Measurements from ENCODE around the gene NXPE4. TPM values are rescaled to one million over a fixed set of nuclear protein-coding genes. Genes with fewer than 3 reads are reported as not detected.
"Not testable (repeated sequence)": the region's sequence is repeated elsewhere in the genome, so short reads cannot be mapped to it uniquely, and the experiment has no call there.

NXPE4 gene
- total RNA-seq, 4 donors from 2014 or later: 0.29 TPM; not detected in 3

DNA sequence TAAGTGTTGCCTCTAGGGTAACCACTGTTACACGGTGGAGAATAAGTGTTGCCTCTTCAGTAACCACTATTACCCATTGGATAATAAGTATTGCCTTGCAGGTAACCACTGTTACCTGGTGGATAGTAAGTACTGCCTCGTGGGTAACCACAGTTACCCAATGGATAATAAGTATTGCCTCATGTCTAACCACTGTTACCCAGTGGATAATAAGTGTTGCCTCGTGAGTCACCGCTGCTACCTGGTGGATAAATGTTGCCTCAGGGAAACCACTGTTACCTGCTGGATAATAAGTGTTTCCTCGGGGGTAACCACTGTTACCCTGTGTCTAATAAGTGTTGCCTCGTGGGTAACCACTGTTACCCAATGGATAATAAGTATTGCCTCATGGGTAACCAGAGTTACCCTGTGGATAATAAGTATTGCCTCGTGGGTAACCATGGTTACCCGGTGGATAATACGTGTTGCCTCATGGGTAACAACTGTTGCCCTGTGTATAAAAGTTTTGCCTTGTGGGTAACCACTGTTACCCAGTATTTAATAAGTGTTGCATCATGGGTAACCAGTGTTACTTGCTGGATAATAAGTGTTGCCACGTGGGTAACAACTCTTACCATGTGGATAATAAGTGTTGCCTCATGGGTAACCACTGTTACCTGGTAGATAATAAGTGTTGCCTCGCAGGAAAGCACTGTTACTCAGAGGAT, 12.3 kb upstream of the NXPE4 start:
- H3K27me3 ChIP-seq: no peaks in the 10 kb centered on the region
- TF ChIP-seq, protein P1, sequence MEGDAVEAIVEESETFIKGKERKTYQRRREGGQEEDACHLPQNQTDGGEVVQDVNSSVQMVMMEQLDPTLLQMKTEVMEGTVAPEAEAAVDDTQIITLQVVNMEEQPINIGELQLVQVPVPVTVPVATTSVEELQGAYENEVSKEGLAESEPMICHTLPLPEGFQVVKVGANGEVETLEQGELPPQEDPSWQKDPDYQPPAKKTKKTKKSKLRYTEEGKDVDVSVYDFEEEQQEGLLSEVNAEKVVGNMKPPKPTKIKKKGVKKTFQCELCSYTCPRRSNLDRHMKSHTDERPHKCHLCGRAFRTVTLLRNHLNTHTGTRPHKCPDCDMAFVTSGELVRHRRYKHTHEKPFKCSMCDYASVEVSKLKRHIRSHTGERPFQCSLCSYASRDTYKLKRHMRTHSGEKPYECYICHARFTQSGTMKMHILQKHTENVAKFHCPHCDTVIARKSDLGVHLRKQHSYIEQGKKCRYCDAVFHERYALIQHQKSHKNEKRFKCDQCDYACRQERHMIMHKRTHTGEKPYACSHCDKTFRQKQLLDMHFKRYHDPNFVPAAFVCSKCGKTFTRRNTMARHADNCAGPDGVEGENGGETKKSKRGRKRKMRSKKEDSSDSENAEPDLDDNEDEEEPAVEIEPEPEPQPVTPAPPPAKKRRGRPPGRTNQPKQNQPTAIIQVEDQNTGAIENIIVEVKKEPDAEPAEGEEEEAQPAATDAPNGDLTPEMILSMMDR (IDR thresholded peaks at IDR 0.05): no peak
- TF ChIP-seq POLR2A (IDR thresholded peaks at IDR 0.05): no peak
- H3K4me1 ChIP-seq: no peaks in the 10 kb centered on the region
- DNase-seq: no peak
- intact Hi-C loops (cut with DNase I; ENCODE audit: low total_unique reads): no loop called here
- H3K9me3 ChIP-seq: no peaks in the 10 kb centered on the region
- no peaks in the 10 kb centered on the region for H3K36me3 ChIP-seq
- H3K27ac ChIP-seq: no peak overlapping the region
- H3K4me3 ChIP-seq: no peak overlapping the region

- H3K9me3 ChIP-seq; intact Hi-C loops (cut with DNase I; ENCODE audit: low total_unique reads); H3K4me3 ChIP-seq; H3K36me3 ChIP-seq; H3K27me3 ChIP-seq; H3K27ac ChIP-seq; DNase-seq; H3K4me1 ChIP-seq: not testable (repeated sequence)
Observed at GRCh38 chr11:114606802-114607075, 11.2 kb upstream of the NXPE4 start.

- no peaks in the 10 kb centered on the region for H3K36me3 ChIP-seq
- DNase-seq: no peak
- intact Hi-C loops (cut with DNase I; ENCODE audit: low total_unique reads): no loop called here
- no peak overlapping the region for H3K27ac ChIP-seq
- H3K9me3 ChIP-seq: no peaks in the 10 kb centered on the region
- TF ChIP-seq, protein P1 (IDR thresholded peaks at IDR 0.05): no peak
- no peak for TF ChIP-seq POLR2A (IDR thresholded peaks at IDR 0.05)
- no peak overlapping the region for H3K4me3 ChIP-seq
- no peaks in the 10 kb centered on the region for H3K4me1 ChIP-seq
- H3K27me3 ChIP-seq: no peaks in the 10 kb centered on the region
Observed at GRCh38 chr11:114606003-114606801, 10.6 kb upstream of the NXPE4 start.

DNA sequence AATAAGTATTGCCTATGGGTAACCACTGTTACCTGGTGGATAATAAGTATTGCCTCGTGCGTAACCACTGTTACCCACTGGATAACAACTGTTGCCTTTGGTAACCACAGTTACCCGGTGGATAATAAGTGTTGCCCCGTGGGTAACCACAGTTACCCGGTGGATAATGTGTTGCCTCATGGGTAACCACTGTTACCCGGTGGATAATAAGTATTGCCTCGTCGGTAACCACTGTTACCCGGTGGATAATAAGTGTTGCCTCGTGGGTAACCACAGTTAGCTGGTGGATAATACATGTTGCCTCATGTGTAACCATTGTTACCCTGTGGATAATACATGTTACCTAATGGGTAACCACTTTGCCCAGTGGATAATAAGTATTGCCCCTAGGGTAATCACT, 9.8 kb upstream of the NXPE4 start:
- intact Hi-C loops (cut with DNase I; ENCODE audit: low total_unique reads): no loop called here
- Histone ChIP-seq H3K4me1 (no peaks in the 10 kb centered on the region), H3K36me3 (no peaks in the 10 kb centered on the region), H3K4me3 (no peak overlapping the region), H3K27me3 (no peaks in the 10 kb centered on the region), H3K27ac (no peak overlapping the region), H3K9me3 (no peaks in the 10 kb centered on the region)
- DNase-seq: no peak
- TF ChIP-seq, protein P1 (IDR thresholded peaks at IDR 0.05): no peak
- TF ChIP-seq POLR2A (IDR thresholded peaks at IDR 0.05): no peak

DNA sequence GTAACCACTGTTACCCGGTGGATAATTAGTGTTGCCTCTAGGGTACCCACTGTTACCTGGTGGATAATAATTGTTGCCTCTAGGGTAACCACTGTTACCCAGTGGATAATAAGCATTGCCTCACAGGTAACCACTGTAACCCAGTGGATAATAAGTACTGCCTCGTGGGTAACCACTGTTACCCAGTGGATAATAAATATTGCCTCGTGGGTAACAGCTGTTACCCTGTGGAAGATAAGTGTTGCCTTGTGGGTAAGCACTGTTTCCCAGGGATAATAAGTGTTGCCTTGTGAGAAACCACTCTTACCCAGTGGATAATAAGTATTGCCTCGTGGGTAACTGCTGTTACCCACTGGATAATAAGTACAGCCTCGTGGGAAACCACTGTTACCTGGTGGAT, 9.3 kb upstream of the NXPE4 start:
- intact Hi-C loops (cut with DNase I; ENCODE audit: low total_unique reads): no loop called here
- no peaks in the 10 kb centered on the region for H3K4me1 ChIP-seq
- TF ChIP-seq, protein P1 (IDR thresholded peaks at IDR 0.05): no peak
- no peak for TF ChIP-seq POLR2A (IDR thresholded peaks at IDR 0.05)
- H3K4me3 ChIP-seq: no peak overlapping the region
- no peaks in the 10 kb centered on the region for H3K27me3 ChIP-seq
- DNase-seq: no peak
- no peaks in the 10 kb centered on the region for H3K9me3 ChIP-seq
- no peak overlapping the region for H3K27ac ChIP-seq
- no peaks in the 10 kb centered on the region for H3K36me3 ChIP-seq
